HEK293 (cell line): ENCODE data around the gene TMEM244.

Source experiments
- GLIS2 ChIP-seq: fragments of 450-650 bp; formaldehyde crosslinking; IDR thresholded peaks from 2 replicates; pipeline ENCODE4 v1.5.1; 2016; ENCODE audit warnings: missing biosample characterization, missing genetic modification characterization
- ZNF558 ChIP-seq: fragments of 450-650 bp; formaldehyde crosslinking; IDR thresholded peaks from 2 replicates; pipeline ENCODE4 v1.5.1; 2016; ENCODE audit warnings: missing biosample characterization, missing genetic modification characterization
- TF ChIP-seq, protein P1 (sequence below): fragments of 450-650 bp; formaldehyde crosslinking; IDR thresholded peaks from 2 replicates; pipeline ENCODE4 v1.5.1; 2016; ENCODE audit warnings: missing biosample characterization, missing genetic modification characterization
- TF ChIP-seq, protein P2 (sequence below): fragments of 450-650 bp; formaldehyde crosslinking; IDR thresholded peaks from 2 replicates; pipeline ENCODE4 v1.5.1; 2016; ENCODE audit warnings: missing biosample characterization, missing genetic modification characterization, low read depth

DNA sequence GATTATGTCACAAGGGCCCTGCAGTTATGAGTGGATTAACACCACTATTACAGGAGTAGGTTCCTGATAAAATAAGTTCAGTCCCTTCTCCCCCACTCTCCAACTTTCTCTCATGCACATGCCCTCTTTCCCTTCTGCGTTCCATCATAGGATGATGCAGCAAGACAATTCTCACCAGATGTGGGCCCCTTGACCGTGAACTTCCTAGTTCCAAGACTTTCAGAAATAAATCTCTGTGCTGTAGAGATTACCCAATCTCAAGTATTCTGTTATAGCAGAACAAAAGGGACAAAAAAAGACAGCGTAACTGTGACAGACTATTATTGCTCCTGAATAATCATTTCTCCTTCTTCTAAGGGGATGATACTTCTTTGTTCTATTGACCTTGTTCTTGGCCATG, 33.8 kb upstream of the TMEM244 start:
- TF ChIP-seq ZNF558 (tag by site-specific recombination) (no peak), GLIS2 (tag by site-specific recombination) (no peak)
- TF ChIP-seq, protein P1, sequence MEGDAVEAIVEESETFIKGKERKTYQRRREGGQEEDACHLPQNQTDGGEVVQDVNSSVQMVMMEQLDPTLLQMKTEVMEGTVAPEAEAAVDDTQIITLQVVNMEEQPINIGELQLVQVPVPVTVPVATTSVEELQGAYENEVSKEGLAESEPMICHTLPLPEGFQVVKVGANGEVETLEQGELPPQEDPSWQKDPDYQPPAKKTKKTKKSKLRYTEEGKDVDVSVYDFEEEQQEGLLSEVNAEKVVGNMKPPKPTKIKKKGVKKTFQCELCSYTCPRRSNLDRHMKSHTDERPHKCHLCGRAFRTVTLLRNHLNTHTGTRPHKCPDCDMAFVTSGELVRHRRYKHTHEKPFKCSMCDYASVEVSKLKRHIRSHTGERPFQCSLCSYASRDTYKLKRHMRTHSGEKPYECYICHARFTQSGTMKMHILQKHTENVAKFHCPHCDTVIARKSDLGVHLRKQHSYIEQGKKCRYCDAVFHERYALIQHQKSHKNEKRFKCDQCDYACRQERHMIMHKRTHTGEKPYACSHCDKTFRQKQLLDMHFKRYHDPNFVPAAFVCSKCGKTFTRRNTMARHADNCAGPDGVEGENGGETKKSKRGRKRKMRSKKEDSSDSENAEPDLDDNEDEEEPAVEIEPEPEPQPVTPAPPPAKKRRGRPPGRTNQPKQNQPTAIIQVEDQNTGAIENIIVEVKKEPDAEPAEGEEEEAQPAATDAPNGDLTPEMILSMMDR (tag by site-specific recombination) = no peak
- TF ChIP-seq, protein P2, sequence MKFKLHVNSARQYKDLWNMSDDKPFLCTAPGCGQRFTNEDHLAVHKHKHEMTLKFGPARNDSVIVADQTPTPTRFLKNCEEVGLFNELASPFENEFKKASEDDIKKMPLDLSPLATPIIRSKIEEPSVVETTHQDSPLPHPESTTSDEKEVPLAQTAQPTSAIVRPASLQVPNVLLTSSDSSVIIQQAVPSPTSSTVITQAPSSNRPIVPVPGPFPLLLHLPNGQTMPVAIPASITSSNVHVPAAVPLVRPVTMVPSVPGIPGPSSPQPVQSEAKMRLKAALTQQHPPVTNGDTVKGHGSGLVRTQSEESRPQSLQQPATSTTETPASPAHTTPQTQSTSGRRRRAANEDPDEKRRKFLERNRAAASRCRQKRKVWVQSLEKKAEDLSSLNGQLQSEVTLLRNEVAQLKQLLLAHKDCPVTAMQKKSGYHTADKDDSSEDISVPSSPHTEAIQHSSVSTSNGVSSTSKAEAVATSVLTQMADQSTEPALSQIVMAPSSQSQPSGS = no peak
